HepG2 (cell line): ENCODE results near the gene CA12. TPM values are rescaled to one million over a fixed set of nuclear protein-coding genes. Genes with fewer than 3 reads are reported as not detected.
A peak's percentile ranks its signal among the peaks of the same experiment; 100 is the strongest.

Experiments
- ARID4A ChIP-seq: sonication (generic); formaldehyde crosslinking; IDR thresholded peaks from 2 replicates; pipeline ENCODE4 v1.5.0; 2020; ENCODE audit warnings: mild to moderate bottlenecking, missing genetic modification reagents, borderline replicate concordance
- ATF7-NPFF ChIP-seq: sonication (generic); formaldehyde crosslinking; IDR thresholded peaks from 2 replicates; pipeline ENCODE4 v1.8.1; 2023; ENCODE audit warnings: mild to moderate bottlenecking, low read depth, missing genetic modification reagents, moderate library complexity
- FOXP1 ChIP-seq, 2 experiments: fragments of 450-650 bp in 1 of 2; IDR thresholded peaks; 2 replicates each; pipeline ENCODE4 v1.6.1; 2017 to 2018; ENCODE audit warnings: antibody characterized with exemption in 1 of 2
- KLF15 ChIP-seq: sonication (generic); formaldehyde crosslinking; IDR thresholded peaks from 2 replicates; pipeline ENCODE4 v1.8.1; 2023; ENCODE audit warnings: borderline replicate concordance, mild to moderate bottlenecking, inconsistent platforms, missing genetic modification reagents, mixed read lengths
- NFIB ChIP-seq: sonication (generic); formaldehyde crosslinking; IDR thresholded peaks from 2 replicates; pipeline ENCODE4 v1.9.0; 2021; ENCODE audit warnings: missing genetic modification reagents, mild to moderate bottlenecking, borderline replicate concordance
- POLR2G ChIP-seq: fragments of 200-400 bp; formaldehyde crosslinking; IDR thresholded peaks from 2 replicates; pipeline ENCODE4 v1.6.1; 2018; ENCODE audit warnings: mild to moderate bottlenecking, low read depth, low read length, moderate library complexity
- RARA ChIP-seq: IDR thresholded peaks from 2 replicates; pipeline ENCODE4 v1.6.1; 2016; ENCODE audit warnings: missing genetic modification reagents, missing compliant biosample characterization
- SALL1 ChIP-seq: sonication (generic); formaldehyde crosslinking; IDR thresholded peaks from 2 replicates; pipeline ENCODE4 v1.8.0; 2022; ENCODE audit warnings: mild to moderate bottlenecking, missing genetic modification reagents
- SALL2 ChIP-seq: sonication (generic); formaldehyde crosslinking; IDR thresholded peaks from 2 replicates; pipeline ENCODE4 v1.8.1; 2023; ENCODE audit warnings: mild to moderate bottlenecking, missing genetic modification reagents, inconsistent platforms
- THAP11 ChIP-seq: IDR thresholded peaks from 2 replicates; pipeline ENCODE4 v1.6.1; 2016; ENCODE audit warnings: missing biosample characterization, missing genetic modification reagents
- ZFX ChIP-seq: sonication (generic); formaldehyde crosslinking; IDR thresholded peaks from 2 replicates; pipeline ENCODE4 v1.4.0; 2020; ENCODE audit warnings: mild to moderate bottlenecking, low read depth, missing genetic modification reagents, moderate library complexity
- ZNF232 ChIP-seq: sonication (generic); formaldehyde crosslinking; IDR thresholded peaks from 2 replicates; pipeline ENCODE4 v1.4.0; 2020; ENCODE audit warnings: missing genetic modification reagents, borderline replicate concordance
- ZNF574 ChIP-seq: sonication (generic); formaldehyde crosslinking; IDR thresholded peaks from 2 replicates; pipeline ENCODE4 v1.4.0; 2020; ENCODE audit warnings: missing genetic modification reagents
- polyA plus RNA-seq, 8 experiments: library from polyadenylated mRNA; depleted of rRNA in 3 of 8; stranded (reverse) in 7 of 8; unstranded in 1 of 8; fragments of >200 nt; fragmentation: Illumina TruSeq in 4 of 8; extraction: Trizol in 4 of 8; gene quantifications; 2 replicates each; pipeline versions ENCODE4 v1.2.1 to v1.2.3, GENCODE V29; 2011 to 2016; ENCODE audit warnings: low read depth in 4 of 8, missing spikeins in 1 of 8, mixed read lengths in 1 of 8; ENCODE audit not compliant: insufficient read depth in 1 of 8
- total RNA-seq, 5 experiments: library from RNA; depleted of rRNA; stranded (reverse); fragments of >200 nt; fragmentation: Illumina TruSeq; extraction: Trizol; gene quantifications; 2 replicates each; pipeline ENCODE4 v1.2.3, GENCODE V29; 2016; ENCODE audit warnings: low read depth in 1 of 5
- TF ChIP-seq, protein P1 (sequence below): sonication (generic); formaldehyde crosslinking; IDR thresholded peaks from 2 replicates; pipeline ENCODE4 v1.5.1; 2020; ENCODE audit warnings: mild to moderate bottlenecking, missing genetic modification reagents, moderate library complexity

The CA12 gene
- total and polyA plus RNA-seq, 2 of the 13 experiments (the other 11 are each of a cell fraction or from before 2014, with no cell fraction given): 0.07 to 0.20 TPM

GRCh38 chr15:63277038-63277892 lies 104.4 kb downstream of the CA12 start, which contains the start of gene APH1B (continued):
- TF ChIP-seq, protein P1, sequence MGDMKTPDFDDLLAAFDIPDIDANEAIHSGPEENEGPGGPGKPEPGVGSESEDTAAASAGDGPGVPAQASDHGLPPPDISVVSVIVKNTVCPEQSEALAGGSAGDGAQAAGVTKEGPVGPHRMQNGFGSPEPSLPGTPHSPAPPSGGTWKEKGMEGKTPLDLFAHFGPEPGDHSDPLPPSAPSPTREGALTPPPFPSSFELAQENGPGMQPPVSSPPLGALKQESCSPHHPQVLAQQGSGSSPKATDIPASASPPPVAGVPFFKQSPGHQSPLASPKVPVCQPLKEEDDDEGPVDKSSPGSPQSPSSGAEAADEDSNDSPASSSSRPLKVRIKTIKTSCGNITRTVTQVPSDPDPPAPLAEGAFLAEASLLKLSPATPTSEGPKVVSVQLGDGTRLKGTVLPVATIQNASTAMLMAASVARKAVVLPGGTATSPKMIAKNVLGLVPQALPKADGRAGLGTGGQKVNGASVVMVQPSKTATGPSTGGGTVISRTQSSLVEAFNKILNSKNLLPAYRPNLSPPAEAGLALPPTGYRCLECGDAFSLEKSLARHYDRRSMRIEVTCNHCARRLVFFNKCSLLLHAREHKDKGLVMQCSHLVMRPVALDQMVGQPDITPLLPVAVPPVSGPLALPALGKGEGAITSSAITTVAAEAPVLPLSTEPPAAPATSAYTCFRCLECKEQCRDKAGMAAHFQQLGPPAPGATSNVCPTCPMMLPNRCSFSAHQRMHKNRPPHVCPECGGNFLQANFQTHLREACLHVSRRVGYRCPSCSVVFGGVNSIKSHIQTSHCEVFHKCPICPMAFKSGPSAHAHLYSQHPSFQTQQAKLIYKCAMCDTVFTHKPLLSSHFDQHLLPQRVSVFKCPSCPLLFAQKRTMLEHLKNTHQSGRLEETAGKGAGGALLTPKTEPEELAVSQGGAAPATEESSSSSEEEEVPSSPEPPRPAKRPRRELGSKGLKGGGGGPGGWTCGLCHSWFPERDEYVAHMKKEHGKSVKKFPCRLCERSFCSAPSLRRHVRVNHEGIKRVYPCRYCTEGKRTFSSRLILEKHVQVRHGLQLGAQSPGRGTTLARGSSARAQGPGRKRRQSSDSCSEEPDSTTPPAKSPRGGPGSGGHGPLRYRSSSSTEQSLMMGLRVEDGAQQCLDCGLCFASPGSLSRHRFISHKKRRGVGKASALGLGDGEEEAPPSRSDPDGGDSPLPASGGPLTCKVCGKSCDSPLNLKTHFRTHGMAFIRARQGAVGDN (CRISPR knock-in tag): peak; percentile 87
- TF ChIP-seq ATF7-NPFF (CRISPR knock-in tag) (0 out of 2 replicates have a peak, but pooled peaks have one; percentile 25), SALL1 (CRISPR knock-in tag) (peak; percentile 52; the same call in 1 of the 2 replicates), ZNF574 (CRISPR knock-in tag) (peak; percentile 45; the same call in 1 of the 2 replicates), ARID4A (CRISPR knock-in tag) (peak; percentile 58; the same call in 1 of the 2 replicates), THAP11 (peak; percentile 45; the same call in 1 of the 2 replicates), RARA (CRISPR knock-in tag) (no peak), ZFX (CRISPR knock-in tag) (peak; percentile 61; the same call in 1 of the 2 replicates), KLF15 (CRISPR knock-in tag) (no peak), NFIB (no peak), SALL2 (CRISPR knock-in tag) (no peak), FOXP1 (IDR thresholded peaks at IDR 0.05) (no peak), FOXP1 (CRISPR knock-in tag; IDR thresholded peaks at IDR 0.05) (no peak), ZNF232 (CRISPR knock-in tag) (peak; percentile 66; the same call in 1 of the 2 replicates), POLR2G (peak; percentile 54)
